OCI-LY1 (cell line): ENCODE measurements around the gene BSG.
"Not testable (repeated sequence)": the region's sequence is repeated elsewhere in the genome, so short reads cannot be mapped to it uniquely, and the experiment has no call there.

ENCODE experiments used
- CTCF ChIP-seq: fragments of 200-600 bp; sonication (generic), shearing (Covaris generic); IDR thresholded peaks from 2 replicates; pipeline ENCODE4 v1.5.1; 2017; ENCODE audit warnings: mild to moderate bottlenecking, antibody characterized with exemption, low read length, moderate library complexity, mixed read lengths
- EZH2 ChIP-seq: fragments of 200-600 bp; sonication (generic), shearing (Covaris generic); IDR thresholded peaks from 2 replicates; pipeline ENCODE4 v1.8.0; 2017; ENCODE audit warnings: borderline replicate concordance, mixed run types, mild to moderate bottlenecking, antibody characterized with exemption, low read length, moderate library complexity, mixed read lengths

GRCh38 chr19:585146-585545, 12.8 kb downstream of the BSG start:
- TF ChIP-seq CTCF, EZH2: not testable (repeated sequence)
